ENCODE measurements around the gene NMNAT3. TPM values are rescaled to one million over a fixed set of nuclear protein-coding genes. Genes with fewer than 3 reads are reported as not detected.

The NMNAT3 gene
- total RNA-seq, 1 experiment from 2014 or later = 4.8 TPM

DNA sequence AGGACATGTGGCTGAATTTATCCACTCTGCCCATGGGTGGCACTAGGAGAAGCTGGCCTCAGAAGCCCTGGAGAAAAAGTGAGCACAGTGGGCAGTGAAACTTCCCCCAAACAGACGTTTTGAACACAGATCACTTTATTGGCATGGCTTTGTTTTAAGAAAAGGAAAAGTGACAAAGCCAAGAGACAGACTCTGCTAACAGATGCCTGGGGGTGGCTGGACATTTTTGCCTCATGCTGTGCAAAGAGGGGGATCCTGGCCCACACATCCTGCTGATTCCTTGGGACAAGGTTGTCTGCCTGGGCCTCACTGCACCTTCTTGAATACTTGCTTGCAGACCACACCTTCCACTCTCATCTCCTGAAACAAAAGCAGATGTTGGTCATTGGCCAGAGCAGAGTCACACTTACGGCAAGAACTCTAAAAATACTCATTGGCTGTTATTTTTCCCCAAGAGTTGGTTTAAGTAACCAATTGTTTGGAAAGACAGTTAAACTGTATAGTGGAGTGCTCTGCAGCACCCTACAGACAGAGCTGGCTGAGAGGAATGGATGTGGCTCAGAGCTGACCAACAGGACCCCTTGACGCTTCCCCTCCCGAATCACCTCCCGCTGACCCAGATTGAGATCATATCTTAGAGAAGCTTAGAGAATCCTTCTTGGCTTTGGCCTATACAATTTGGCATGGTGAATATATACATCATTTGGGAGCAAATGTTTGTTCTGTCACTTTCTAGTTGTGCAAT is 160.3 kb downstream of the NMNAT3 start:
- Histone ChIP-seq H3K9me2 (replicated peaks; ENCODE audit: low read length) (no peaks in the 10 kb centered on the region), H3K27ac (ENCODE audit: low read length) (no peak overlapping the region), H4K20me1 (ENCODE audit: low read length) (no peaks in the 10 kb centered on the region), H3K36me3 (ENCODE audit: low read depth, low read length) (no peaks in the 10 kb centered on the region), H3K9me3 (ENCODE audit: low read length) (no peaks in the 10 kb centered on the region), H3K4me1 (ENCODE audit: insufficient read depth, low read length) (no peaks in the 10 kb centered on the region), H3K4me2 (ENCODE audit: low read length) (no peak overlapping the region), H3K9ac (ENCODE audit: low read length) (no peak overlapping the region), H3K4me3 (ENCODE audit: low read length) (no peak overlapping the region), H3F3A (ENCODE audit: low read length, unreplicated experiment) (no peaks in the 10 kb centered on the region), H3K27me3 (ENCODE audit: low read length) (peaks cover 3% of the 10 kb centered on the region; the same call in 1 of the 2 replicates), H3K79me2 (ENCODE audit: low read length) (no peaks in the 10 kb centered on the region), H2AFZ (ENCODE audit: low read length) (no peak overlapping the region)
- CTCF ChIA-PET = no interaction called here
- DNase-seq = no peak
- intact Hi-C loops (cut with micrococcal nuclease) = no loop called here
- no TSS peak for BruUV-seq (replicated peaks)
- POLR2A ChIA-PET (ENCODE audit: unreplicated experiment) = no interaction called here
- TF ChIP-seq, protein P1, sequence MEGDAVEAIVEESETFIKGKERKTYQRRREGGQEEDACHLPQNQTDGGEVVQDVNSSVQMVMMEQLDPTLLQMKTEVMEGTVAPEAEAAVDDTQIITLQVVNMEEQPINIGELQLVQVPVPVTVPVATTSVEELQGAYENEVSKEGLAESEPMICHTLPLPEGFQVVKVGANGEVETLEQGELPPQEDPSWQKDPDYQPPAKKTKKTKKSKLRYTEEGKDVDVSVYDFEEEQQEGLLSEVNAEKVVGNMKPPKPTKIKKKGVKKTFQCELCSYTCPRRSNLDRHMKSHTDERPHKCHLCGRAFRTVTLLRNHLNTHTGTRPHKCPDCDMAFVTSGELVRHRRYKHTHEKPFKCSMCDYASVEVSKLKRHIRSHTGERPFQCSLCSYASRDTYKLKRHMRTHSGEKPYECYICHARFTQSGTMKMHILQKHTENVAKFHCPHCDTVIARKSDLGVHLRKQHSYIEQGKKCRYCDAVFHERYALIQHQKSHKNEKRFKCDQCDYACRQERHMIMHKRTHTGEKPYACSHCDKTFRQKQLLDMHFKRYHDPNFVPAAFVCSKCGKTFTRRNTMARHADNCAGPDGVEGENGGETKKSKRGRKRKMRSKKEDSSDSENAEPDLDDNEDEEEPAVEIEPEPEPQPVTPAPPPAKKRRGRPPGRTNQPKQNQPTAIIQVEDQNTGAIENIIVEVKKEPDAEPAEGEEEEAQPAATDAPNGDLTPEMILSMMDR (conservative IDR thresholded peaks at IDR 0.05; ENCODE audit: low read depth, low read length) = no peak
- TF ChIP-seq EZH2phosphoT487 (IDR thresholded peaks at IDR 0.05; ENCODE audit: borderline replicate concordance, low read length) = no peak
- TF ChIP-seq EZH2 (IDR thresholded peaks at IDR 0.05; ENCODE audit: low read length, unreplicated experiment) = no peak
- no peak for ATAC-seq

DNA sequence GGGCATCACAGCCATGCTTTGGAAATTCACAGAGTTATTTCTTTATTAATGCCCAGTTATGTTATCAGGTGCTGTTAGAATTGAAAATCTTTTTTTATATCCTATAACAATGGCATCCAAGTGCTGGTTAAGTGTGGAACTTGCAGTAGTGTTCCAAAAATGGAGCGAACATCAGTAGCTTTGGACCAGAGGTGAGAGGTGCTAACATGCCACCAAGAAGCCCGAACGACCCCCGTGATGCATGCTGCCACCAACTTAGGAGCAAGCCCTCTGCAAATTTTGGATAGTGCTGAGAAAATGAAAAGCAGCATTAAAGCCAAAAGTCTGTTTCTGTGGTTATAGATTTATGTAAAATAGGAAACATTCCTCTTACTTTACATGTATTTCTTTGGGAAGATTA is 163.0 kb downstream of the NMNAT3 start:
- DNase-seq (no peak), ATAC-seq (no peak)
- H4K20me1 ChIP-seq (ENCODE audit: low read length) = no peaks in the 10 kb centered on the region
- no peak overlapping the region for H3K27ac ChIP-seq (ENCODE audit: low read length)
- ChIA-PET CTCF (no interaction called here), POLR2A (ENCODE audit: unreplicated experiment) (no interaction called here)
- H3K36me3 ChIP-seq (ENCODE audit: low read depth, low read length) = no peaks in the 10 kb centered on the region
- H3K9me3 ChIP-seq (ENCODE audit: low read length) = no peaks in the 10 kb centered on the region
- BruUV-seq (replicated peaks) = no TSS peak
- no peaks in the 10 kb centered on the region for H3K9me2 ChIP-seq (replicated peaks; ENCODE audit: low read length)
- no peak overlapping the region for H2AFZ ChIP-seq (ENCODE audit: low read length)
- H3K4me1 ChIP-seq (ENCODE audit: insufficient read depth, low read length) = no peaks in the 10 kb centered on the region
- intact Hi-C loops (cut with micrococcal nuclease) = no loop called here
- no peaks in the 10 kb centered on the region for H3F3A ChIP-seq (ENCODE audit: low read length, unreplicated experiment)
- H3K9ac ChIP-seq (ENCODE audit: low read length) = no peak overlapping the region
- TF ChIP-seq EZH2 (IDR thresholded peaks at IDR 0.05; ENCODE audit: low read length, unreplicated experiment) = no peak
- TF ChIP-seq, protein P1 (conservative IDR thresholded peaks at IDR 0.05; ENCODE audit: low read depth, low read length) = no peak
- no peak for TF ChIP-seq EZH2phosphoT487 (IDR thresholded peaks at IDR 0.05; ENCODE audit: borderline replicate concordance, low read length)
- H3K27me3 ChIP-seq (ENCODE audit: low read length) = peaks cover 5% of the 10 kb centered on the region; the same call in 1 of the 2 replicates
- H3K4me3 ChIP-seq (ENCODE audit: low read length) = no peak overlapping the region
- no peaks in the 10 kb centered on the region for H3K79me2 ChIP-seq (ENCODE audit: low read length)
- H3K4me2 ChIP-seq (ENCODE audit: low read length) = no peak overlapping the region

Other genes starting within 250 kb of the NMNAT3 start
- not detected in 2 replicates for gene RBP2, start 201.5 kb downstream of the NMNAT3 start, total RNA-seq (2014; rRNA removed)
- gene RBP1, start 138.2 kb downstream of the NMNAT3 start, total RNA-seq (2014; rRNA removed) = not detected in 2 replicates